ENCODE results near the gene GALNT1.

GALNT1 gene

DNA sequence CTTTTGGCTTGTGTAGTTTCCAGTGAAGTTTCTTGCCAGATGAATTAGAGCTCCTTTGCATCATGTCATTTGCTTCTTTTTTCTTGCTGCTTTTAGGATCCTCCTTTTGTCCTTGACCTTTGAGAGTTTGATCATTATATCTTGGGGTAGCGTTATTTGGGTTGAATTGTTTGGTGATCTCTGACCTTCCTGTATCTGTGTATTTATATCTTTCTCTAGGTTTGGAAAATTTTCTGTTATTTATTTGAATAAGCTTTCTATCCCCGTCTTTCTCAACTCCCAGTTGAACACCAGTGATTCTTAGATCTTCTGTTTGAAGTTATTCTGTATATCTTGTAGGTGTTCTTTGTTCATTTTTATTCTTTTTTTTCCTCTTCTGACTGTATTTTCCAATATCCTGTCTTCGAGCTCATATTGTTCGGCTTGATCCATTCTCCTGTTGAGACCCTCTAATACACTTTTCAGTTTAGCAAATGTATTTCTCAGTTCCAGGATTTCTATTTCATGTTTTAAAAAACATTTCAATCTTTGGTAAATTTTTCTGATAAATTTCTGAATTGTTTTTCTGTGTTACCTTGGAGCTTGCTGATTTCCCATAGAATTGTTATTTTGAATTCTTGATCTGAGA, 20.8 kb downstream of the GALNT1 start:
- DNase-seq (ENCODE audit: low spot score in 2 of 2) (no peak), ATAC-seq (no peak)
- Mint-ChIP-seq H3K9me3 (peaks cover 13% of the 10 kb centered on the region), H3K27ac (no peak overlapping the region), H3K4me3 (no peak overlapping the region), H3K36me3 (no peaks in the 10 kb centered on the region), H3K4me1 (peaks cover 48% of the 10 kb centered on the region)

DNA sequence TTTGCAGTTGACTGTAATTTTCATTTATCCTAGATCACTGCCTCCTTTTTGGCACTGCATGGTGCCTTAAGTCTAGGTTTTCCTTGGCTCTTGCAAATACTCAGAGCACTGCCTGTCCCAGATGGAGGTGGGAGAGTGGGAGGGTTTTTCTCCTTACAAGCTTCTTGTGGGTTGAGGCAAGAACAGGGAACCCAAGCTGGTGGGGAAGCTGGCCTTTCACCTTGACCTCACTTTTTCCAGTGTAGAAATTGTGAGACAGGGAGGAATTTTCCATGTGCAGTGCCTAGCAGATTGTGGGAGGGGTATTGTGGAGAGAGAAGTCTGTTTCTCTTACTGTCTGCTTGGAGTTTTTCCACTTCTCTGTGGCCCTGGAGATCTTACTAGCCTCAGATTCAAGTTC, 21.5 kb downstream of the GALNT1 start:
- no peak overlapping the region for H3K4me3 Mint-ChIP-seq
- peaks cover 13% of the 10 kb centered on the region for H3K9me3 Mint-ChIP-seq
- no peaks in the 10 kb centered on the region for H3K36me3 Mint-ChIP-seq
- H3K27ac Mint-ChIP-seq, result peak overlapping the region; percentile 10
- peaks cover 48% of the 10 kb centered on the region for H3K4me1 Mint-ChIP-seq
- ATAC-seq (no peak), DNase-seq (ENCODE audit: low spot score in 2 of 2) (no peak)

DNA sequence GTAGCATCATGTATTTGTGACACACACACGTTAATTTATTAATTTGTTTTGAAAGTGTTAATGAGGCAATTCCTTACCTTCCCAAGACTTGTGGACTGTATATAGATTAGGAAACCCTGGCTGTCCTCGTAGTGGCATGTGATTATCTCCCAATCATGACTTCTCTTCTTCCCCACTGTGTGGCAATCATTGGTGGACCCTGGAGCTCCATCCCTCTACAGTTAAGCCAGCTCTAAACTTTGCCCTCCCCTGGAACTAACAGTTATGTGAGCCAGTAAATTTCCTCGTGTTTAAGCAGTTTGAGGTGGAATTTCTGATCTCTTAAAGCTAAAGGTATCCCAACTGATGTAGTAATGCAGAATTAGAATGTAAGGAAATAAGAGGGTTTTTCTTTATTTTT, 22.0 kb downstream of the GALNT1 start:
- Mint-ChIP-seq H3K36me3 (no peaks in the 10 kb centered on the region), H3K9me3 (peaks cover 13% of the 10 kb centered on the region), H3K27ac (peak overlapping the region; percentile 10), H3K4me1 (peaks cover 53% of the 10 kb centered on the region), H3K4me3 (no peak overlapping the region)
- no peak for ATAC-seq
- no peak for DNase-seq (ENCODE audit: low spot score in 2 of 2)

DNA sequence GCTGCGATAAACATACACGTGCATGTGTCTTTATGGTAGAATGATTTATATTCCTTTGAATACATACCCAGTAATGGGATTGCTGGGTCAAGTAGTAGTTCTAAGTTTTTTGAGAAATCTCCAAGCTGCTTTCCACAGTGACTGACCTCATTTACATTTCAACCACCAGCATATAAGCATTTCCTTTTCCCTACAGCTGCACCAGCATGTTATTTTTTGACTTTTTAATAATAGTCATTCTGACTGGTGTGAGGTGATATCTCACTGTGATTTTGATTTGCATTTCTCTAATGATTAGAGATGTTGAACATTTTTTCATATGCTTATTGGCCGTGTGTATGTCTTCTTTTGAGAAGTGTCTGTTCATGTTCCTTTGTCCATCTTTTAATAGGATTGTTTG, 22.8 kb downstream of the GALNT1 start:
- DNase-seq (ENCODE audit: low spot score in 2 of 2) (no peak), ATAC-seq (no peak)
- peaks cover 53% of the 10 kb centered on the region for H3K4me1 Mint-ChIP-seq
- no peak overlapping the region for H3K27ac Mint-ChIP-seq
- H3K4me3 Mint-ChIP-seq, result no peak overlapping the region
- H3K36me3 Mint-ChIP-seq, result no peaks in the 10 kb centered on the region
- peaks cover 13% of the 10 kb centered on the region for H3K9me3 Mint-ChIP-seq

DNA sequence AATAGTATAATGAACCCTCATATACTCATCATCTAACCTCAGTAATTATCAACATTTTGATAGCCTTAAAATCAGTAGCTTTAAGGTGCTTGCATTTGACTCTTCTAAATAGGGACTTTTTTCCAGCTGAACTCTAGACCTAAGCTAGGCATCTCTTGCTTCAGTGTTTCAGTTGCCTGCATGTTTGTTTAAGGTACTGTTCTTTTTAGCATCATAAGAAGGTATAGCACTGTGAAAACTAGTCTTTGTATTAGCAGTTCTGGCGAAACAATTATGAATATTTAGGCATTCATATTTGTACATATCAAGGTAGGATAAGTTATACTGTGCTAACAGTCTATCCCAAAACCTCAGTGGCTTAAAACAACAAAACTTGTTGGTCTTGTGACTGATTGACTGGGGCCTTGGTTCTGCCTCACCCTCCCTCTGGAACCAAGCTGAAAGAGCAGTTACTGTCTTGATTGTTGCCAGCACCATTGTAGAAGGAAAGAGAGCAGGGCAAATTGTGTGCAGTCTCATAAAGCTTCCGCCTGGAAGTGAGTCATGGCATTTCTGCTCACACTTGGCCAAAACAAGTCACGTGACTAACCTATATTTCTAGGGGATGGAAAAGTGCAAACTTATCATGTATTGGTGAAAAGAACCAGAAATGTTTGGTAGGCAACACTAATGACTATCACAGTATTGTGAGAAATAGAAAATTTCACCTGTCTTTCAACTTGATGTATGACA, 24.3 kb downstream of the GALNT1 start:
- DNase-seq (ENCODE audit: low spot score in 2 of 2), result no peak
- peak; percentile 83 for ATAC-seq

DNA sequence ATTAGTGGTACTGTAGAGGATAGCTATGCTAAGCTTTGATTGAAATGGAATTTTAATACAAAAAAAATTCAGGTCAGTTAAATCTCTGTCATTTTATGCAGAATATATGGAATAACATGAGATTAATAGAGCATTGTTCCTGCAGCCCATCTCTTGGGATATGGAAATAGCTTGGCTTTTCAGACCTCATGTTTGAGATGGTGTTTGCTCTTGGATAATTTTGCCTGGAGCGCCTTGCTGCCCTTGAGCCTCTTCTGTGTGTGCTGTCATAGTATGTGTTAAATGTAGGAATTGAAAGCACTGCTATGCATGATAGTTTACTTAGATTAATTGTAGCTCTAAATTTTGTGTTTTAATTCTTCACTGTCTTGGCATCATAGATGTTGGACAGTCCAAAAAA, 27.7 kb downstream of the GALNT1 start:
- H3K27ac Mint-ChIP-seq, result peak overlapping the region; percentile 58
- H3K4me3 Mint-ChIP-seq, result no peak overlapping the region
- no peaks in the 10 kb centered on the region for H3K36me3 Mint-ChIP-seq
- ATAC-seq (no peak), DNase-seq (ENCODE audit: low spot score in 2 of 2) (no peak)
- peaks cover 28% of the 10 kb centered on the region for H3K4me1 Mint-ChIP-seq
- no peaks in the 10 kb centered on the region for H3K9me3 Mint-ChIP-seq

More for the DNA sequence above, 24.3 kb downstream of the GALNT1 start:
- Mint-ChIP-seq H3K4me1 (peaks cover 42% of the 10 kb centered on the region), H3K27ac (peak overlapping the region; percentile 74), H3K9me3 (peaks cover 9% of the 10 kb centered on the region), H3K36me3 (no peaks in the 10 kb centered on the region), H3K4me3 (no peak overlapping the region)

- no peak overlapping the region for H3K27ac Mint-ChIP-seq
- H3K4me1 Mint-ChIP-seq, result peaks cover 23% of the 10 kb centered on the region
- ATAC-seq (no peak), DNase-seq (ENCODE audit: low spot score in 2 of 2) (no peak)
- no peak overlapping the region for H3K4me3 Mint-ChIP-seq
- H3K36me3 Mint-ChIP-seq, result no peaks in the 10 kb centered on the region
- H3K9me3 Mint-ChIP-seq, result no peaks in the 10 kb centered on the region
These were observed 28.5 kb downstream of the GALNT1 start for GRCh38 chr18:35610089-35610488.

DNA sequence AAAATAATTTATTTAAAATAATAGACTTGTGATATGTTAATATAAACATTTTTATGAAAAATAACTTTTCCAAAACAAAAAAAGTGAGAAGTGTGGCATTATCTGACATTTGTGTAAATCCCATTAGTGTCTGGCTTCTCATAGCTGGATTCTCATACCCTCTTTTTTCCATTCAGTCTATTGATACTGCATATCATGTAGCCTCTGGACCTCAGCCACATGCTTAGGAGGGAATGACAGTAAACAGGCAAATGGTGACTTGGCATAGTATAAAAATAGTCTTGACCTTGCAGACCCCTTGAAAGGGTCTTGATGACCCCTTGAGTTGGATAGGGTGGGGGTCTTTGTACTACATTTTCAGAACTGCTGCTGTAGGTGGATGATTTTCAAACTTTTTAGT, 29.2 kb downstream of the GALNT1 start:
- H3K4me1 Mint-ChIP-seq, result peaks cover 18% of the 10 kb centered on the region
- ATAC-seq (no peak), DNase-seq (ENCODE audit: low spot score in 2 of 2) (no peak)
- no peaks in the 10 kb centered on the region for H3K36me3 Mint-ChIP-seq
- H3K4me3 Mint-ChIP-seq, result no peak overlapping the region
- H3K27ac Mint-ChIP-seq, result no peak overlapping the region
- H3K9me3 Mint-ChIP-seq, result no peaks in the 10 kb centered on the region

DNA sequence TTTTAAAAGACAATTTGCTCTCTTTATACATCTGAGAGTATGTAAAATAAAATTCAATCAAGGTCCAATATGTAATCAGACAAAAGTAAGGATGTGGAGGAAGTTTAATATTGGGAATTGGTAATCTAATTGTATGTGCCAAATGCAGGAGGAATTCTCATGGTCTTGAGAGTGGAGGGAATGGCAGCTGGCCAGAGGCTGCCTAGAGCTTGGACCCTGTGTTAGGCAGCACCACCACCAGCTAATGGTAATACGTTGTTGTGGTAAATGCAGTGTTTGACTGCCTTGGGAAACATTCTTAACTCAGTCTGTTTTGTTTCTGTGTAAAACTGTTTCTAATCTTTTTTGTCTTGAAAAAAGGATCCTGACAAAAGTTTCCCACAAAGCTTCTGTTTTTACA, 30.0 kb downstream of the GALNT1 start:
- ATAC-seq (no peak), DNase-seq (ENCODE audit: low spot score in 2 of 2) (no peak)
- H3K9me3 Mint-ChIP-seq, result no peaks in the 10 kb centered on the region
- no peaks in the 10 kb centered on the region for H3K36me3 Mint-ChIP-seq
- H3K4me1 Mint-ChIP-seq, result peaks cover 10% of the 10 kb centered on the region
- no peak overlapping the region for H3K4me3 Mint-ChIP-seq
- H3K27ac Mint-ChIP-seq, result no peak overlapping the region

DNA sequence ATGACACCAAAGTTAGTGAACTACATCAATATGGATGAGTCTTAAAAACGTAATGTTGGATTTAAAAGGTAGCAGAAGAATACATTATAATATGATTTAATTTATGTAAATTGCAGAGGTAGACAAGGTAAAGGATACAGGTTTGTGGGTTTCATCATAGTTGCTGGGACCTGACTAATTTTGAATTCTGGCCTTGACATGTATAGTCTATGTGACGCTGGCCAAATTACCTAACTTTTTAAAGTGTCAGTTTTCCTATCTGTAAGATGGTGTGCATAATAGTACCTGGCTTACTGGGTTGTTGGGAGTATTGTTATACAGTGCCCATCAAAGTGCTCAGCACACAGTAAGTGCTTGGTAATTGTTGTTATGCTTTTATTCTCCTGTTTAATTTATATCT, 34.5 kb downstream of the GALNT1 start:
- Mint-ChIP-seq H3K9me3 (no peaks in the 10 kb centered on the region), H3K27ac (no peak overlapping the region), H3K4me1 (peaks cover 4% of the 10 kb centered on the region), H3K36me3 (no peaks in the 10 kb centered on the region), H3K4me3 (no peak overlapping the region)
- ATAC-seq, result no peak
- no peak for DNase-seq (ENCODE audit: low spot score in 2 of 2)

GRCh38 chr18:35616664-35617423, 35.3 kb downstream of the GALNT1 start:
- Mint-ChIP-seq H3K9me3 (no peaks in the 10 kb centered on the region), H3K27ac (no peak overlapping the region), H3K4me3 (no peak overlapping the region)

DNA sequence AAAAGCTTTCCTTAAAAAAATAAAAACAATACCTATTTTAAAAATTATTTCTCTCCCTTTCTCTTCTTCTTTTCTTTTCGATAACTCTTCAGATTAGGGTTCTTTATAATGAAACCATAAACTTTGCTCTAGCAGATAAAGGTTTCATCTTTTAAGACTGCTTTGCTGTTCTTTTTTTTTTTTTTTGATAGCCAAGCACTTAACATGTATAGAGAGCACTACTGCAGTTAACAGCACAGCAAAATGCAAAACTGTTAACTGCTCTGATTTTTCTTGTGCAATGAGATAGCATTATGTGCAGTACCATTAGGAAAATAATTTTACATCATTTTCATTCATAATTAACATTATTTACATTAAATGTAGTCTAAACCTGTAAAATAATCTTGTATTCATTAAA, 36.3 kb downstream of the GALNT1 start:
- DNase-seq (ENCODE audit: low spot score in 2 of 2) (no peak), ATAC-seq (no peak)
- Mint-ChIP-seq H3K4me3 (no peak overlapping the region), H3K36me3 (no peaks in the 10 kb centered on the region), H3K27ac (no peak overlapping the region), H3K9me3 (no peaks in the 10 kb centered on the region), H3K4me1 (peaks cover 10% of the 10 kb centered on the region)

More at GRCh38 chr18:35616664-35617423, 35.3 kb downstream of the GALNT1 start:
- DNase-seq (ENCODE audit: low spot score in 2 of 2) (peak; percentile 28 to 74), ATAC-seq (peak; percentile 100)
- Mint-ChIP-seq H3K4me1 (peaks cover 4% of the 10 kb centered on the region), H3K36me3 (no peaks in the 10 kb centered on the region)

GRCh38 chr18:35618289-35618688, 36.7 kb downstream of the GALNT1 start:
- DNase-seq (ENCODE audit: low spot score in 2 of 2) (no peak), ATAC-seq (no peak)
- peaks cover 15% of the 10 kb centered on the region for H3K4me1 Mint-ChIP-seq
- H3K27ac Mint-ChIP-seq, result no peak overlapping the region
- no peaks in the 10 kb centered on the region for H3K36me3 Mint-ChIP-seq
- H3K4me3 Mint-ChIP-seq, result no peak overlapping the region
- H3K9me3 Mint-ChIP-seq, result no peaks in the 10 kb centered on the region

DNA sequence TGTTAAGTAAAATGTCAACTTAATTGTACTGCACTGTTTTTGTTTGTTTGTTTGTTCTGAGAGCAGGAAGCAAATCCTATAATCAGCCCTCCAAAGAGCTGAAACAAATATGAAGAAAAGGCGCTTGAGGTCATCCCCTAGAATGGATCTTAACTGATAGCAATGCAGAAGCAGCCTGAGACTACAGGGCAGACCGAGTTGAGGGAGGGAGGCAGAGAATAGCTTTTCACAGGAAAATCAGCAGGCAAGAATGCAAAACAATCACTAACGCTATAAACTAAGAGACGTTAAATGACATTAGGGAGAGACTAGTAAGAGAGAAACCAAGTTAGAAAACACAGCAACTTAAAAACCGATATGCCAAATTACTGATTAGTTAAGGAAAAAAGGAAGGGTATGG, 37.2 kb downstream of the GALNT1 start:
- ATAC-seq, result no peak
- no peak for DNase-seq (ENCODE audit: low spot score in 2 of 2)
- Mint-ChIP-seq H3K36me3 (no peaks in the 10 kb centered on the region), H3K9me3 (no peaks in the 10 kb centered on the region), H3K4me3 (no peak overlapping the region), H3K4me1 (peaks cover 19% of the 10 kb centered on the region), H3K27ac (no peak overlapping the region)

DNA sequence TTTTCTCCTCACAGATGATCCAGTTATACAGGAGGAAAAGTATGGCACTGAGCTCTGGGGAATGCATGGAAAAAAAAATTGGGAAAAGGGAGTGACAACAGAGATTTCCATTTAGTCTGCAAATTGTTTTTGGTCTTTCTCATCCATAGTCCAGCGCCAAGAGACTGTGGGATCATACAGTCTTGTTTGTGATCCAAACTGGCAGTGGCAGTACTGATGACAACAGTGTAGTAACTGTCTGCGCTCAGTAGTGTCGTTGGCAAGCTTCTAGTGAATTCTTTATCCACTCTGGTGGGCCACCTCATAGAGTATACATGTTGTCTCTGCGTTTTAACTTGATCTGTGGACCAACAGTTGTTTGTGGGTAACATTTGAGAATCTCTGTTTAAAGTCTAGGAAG, 37.9 kb downstream of the GALNT1 start:
- Mint-ChIP-seq H3K27ac (no peak overlapping the region), H3K4me3 (no peak overlapping the region), H3K9me3 (no peaks in the 10 kb centered on the region), H3K4me1 (peaks cover 26% of the 10 kb centered on the region), H3K36me3 (no peaks in the 10 kb centered on the region)
- no peak for ATAC-seq
- no peak for DNase-seq (ENCODE audit: low spot score in 2 of 2)

DNA sequence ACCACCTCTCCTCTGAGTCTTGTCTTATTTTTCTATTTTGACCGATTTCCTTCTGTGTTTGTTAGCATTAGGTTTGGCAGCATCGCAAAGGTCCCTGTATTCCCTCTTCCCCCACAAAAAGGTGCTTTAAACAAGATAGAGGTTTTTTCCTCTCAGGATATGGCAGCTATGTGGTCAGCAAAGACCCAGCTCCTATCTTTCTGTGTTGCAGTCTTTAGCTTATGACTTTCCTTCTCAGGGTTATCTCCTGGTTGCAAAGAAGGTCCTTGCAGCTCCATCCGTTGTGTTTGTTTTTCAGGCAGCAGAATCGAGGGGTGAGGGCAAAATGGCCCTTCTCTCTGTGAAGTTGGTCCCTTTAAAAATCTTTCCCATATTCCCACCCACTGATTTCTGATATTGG, 38.4 kb downstream of the GALNT1 start:
- ATAC-seq (no peak), DNase-seq (ENCODE audit: low spot score in 2 of 2) (no peak)
- Mint-ChIP-seq H3K36me3 (no peaks in the 10 kb centered on the region), H3K4me1 (peaks cover 27% of the 10 kb centered on the region), H3K4me3 (no peak overlapping the region), H3K9me3 (no peaks in the 10 kb centered on the region), H3K27ac (no peak overlapping the region)
